Effector CD4-positive, alpha-beta T cell (primary cell): ENCODE results near the gene FAM216A.
"Not testable (repeated sequence)": the region's sequence is repeated elsewhere in the genome, so short reads cannot be mapped to it uniquely, and the experiment has no call there.

ENCODE experiments used
- DNase-seq: peaks from one replicate; pipeline ENCODE4 v3.0.0-alpha.2; 2020
- total RNA-seq: gene quantifications from one replicate; lab custom pipeline; 2026; lab: John Stamatoyannopoulos, UW

The FAM216A gene
- total RNA-seq, result 5.3 reads per million, percentile 20 among the genes with 10 or more reads in this experiment

- peak; percentile 95 for DNase-seq
Measured at GRCh38 chr12:110468214-110469048, at the start of gene FAM216A, which contains the start of gene GPN3. Gene FAM216A, plus strand, starts transcription at chr12:110468845. Its CDS starts 31 bp downstream, at chr12:110468876. Gene GPN3, minus strand, starts transcription at chr12:110468257. Its CDS starts 54 bp downstream, at chr12:110468203.

GRCh38 chr12:110420644-110421043 lies 48.0 kb upstream of the FAM216A start:
- DNase-seq, result not testable (repeated sequence)

- no peak for DNase-seq
Measured at GRCh38 chr12:110421159-110421661, 47.4 kb upstream of the FAM216A start.

- no peak for DNase-seq
Measured at GRCh38 chr12:110421701-110422100, 46.9 kb upstream of the FAM216A start.

GRCh38 chr12:110424237-110424636 lies 44.4 kb upstream of the FAM216A start:
- no peak for DNase-seq

- no peak for DNase-seq
Measured at GRCh38 chr12:110426406-110426805, 42.2 kb upstream of the FAM216A start.

- not testable (repeated sequence) for DNase-seq
Measured at GRCh38 chr12:110429676-110430075, 39.0 kb upstream of the FAM216A start.

- no peak for DNase-seq
Measured at GRCh38 chr12:110431957-110432587, 36.6 kb upstream of the FAM216A start.

GRCh38 chr12:110436231-110436630 lies 32.4 kb upstream of the FAM216A start:
- no peak for DNase-seq

- no peak for DNase-seq
Measured at GRCh38 chr12:110444455-110444854, 24.2 kb upstream of the FAM216A start.

- DNase-seq, result peak; percentile 94
Measured at GRCh38 chr12:110449799-110450497, 18.7 kb upstream of the FAM216A start, which contains the start of gene ARPC3. Gene ARPC3, minus strand, starts transcription at chr12:110450337. Its CDS starts 77 bp downstream, at chr12:110450260.

GRCh38 chr12:110451263-110451662 lies 17.4 kb upstream of the FAM216A start:
- no peak for DNase-seq

GRCh38 chr12:110453569-110454296 lies 14.9 kb upstream of the FAM216A start:
- DNase-seq, result no peak

- no peak for DNase-seq
Measured at GRCh38 chr12:110458756-110459155, 9.9 kb upstream of the FAM216A start.

GRCh38 chr12:110461189-110461588 lies 7.5 kb upstream of the FAM216A start:
- not testable (repeated sequence) for DNase-seq

- DNase-seq, result no peak
Measured at GRCh38 chr12:110465024-110465423, 3.6 kb upstream of the FAM216A start.

- not testable (repeated sequence) for DNase-seq
Measured at GRCh38 chr12:110465765-110466164, 2.9 kb upstream of the FAM216A start.

GRCh38 chr12:110466791-110467190 lies 1.9 kb upstream of the FAM216A start:
- DNase-seq, result no peak

GRCh38 chr12:110467847-110468213 lies 815 bp upstream of the FAM216A start:
- DNase-seq, result no peak

GRCh38 chr12:110475426-110475825 lies 6.8 kb downstream of the FAM216A start:
- no peak for DNase-seq

GRCh38 chr12:110498984-110499706 lies 30.5 kb downstream of the FAM216A start:
- no peak for DNase-seq

GRCh38 chr12:110501399-110501751 lies 32.7 kb downstream of the FAM216A start:
- DNase-seq, result no peak
